C4-2B (cell line): ENCODE measurements around the gene ZBTB40.

Experiments used
- H3K27ac ChIP-seq: fragments of 450-650 bp; 2 replicates; pipeline ENCODE4 v1.5.1; 2017
- ZFX ChIP-seq: fragments of 450-650 bp; IDR thresholded peaks from 2 replicates; pipeline ENCODE4 v1.6.1; 2017
- TF ChIP-seq, protein P1 (sequence below): fragments of 450-650 bp; conservative IDR thresholded peaks from 2 replicates; pipeline ENCODE4 v1.5.1; 2017; ENCODE audit warnings: mild to moderate bottlenecking

The ZBTB40 gene

GRCh38 chr1:22518379-22518778 is 66.7 kb downstream of the ZBTB40 start:
- H3K27ac ChIP-seq: no peak overlapping the region
- TF ChIP-seq ZFX: no peak
- TF ChIP-seq, protein P1, sequence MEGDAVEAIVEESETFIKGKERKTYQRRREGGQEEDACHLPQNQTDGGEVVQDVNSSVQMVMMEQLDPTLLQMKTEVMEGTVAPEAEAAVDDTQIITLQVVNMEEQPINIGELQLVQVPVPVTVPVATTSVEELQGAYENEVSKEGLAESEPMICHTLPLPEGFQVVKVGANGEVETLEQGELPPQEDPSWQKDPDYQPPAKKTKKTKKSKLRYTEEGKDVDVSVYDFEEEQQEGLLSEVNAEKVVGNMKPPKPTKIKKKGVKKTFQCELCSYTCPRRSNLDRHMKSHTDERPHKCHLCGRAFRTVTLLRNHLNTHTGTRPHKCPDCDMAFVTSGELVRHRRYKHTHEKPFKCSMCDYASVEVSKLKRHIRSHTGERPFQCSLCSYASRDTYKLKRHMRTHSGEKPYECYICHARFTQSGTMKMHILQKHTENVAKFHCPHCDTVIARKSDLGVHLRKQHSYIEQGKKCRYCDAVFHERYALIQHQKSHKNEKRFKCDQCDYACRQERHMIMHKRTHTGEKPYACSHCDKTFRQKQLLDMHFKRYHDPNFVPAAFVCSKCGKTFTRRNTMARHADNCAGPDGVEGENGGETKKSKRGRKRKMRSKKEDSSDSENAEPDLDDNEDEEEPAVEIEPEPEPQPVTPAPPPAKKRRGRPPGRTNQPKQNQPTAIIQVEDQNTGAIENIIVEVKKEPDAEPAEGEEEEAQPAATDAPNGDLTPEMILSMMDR: no peak

- no peak overlapping the region for H3K27ac ChIP-seq
- TF ChIP-seq, protein P1: no peak
- no peak for TF ChIP-seq ZFX
Measured at GRCh38 chr1:22520871-22521270, 69.2 kb downstream of the ZBTB40 start.

GRCh38 chr1:22521692-22522091 is 70.0 kb downstream of the ZBTB40 start:
- no peak for TF ChIP-seq ZFX
- TF ChIP-seq, protein P1: no peak
- H3K27ac ChIP-seq: no peak overlapping the region

DNA sequence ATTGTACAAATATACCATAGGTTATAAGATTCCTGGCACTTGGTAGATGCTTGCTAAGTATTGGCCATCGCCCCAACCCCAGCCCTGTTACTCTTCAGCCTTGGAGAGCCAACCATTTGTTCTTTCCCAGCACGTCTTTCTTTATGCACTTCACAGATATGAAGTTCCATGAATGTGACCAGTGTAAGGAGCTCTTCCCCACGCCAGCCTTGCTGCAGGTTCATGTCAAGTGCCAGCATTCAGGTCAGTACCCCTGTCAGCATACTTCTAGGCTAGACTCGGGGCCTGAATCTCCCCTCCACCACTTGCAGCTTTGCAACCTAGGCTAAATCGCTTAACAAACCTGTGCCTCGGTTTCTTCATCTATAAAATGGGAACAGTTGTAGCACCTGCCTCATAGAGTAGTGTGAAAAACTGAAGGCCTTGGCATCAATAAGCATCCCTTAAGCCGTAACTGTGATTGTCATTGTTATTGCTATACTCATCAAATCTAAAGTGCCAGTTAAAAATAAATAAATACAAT is 70.6 kb downstream of the ZBTB40 start:
- H3K27ac ChIP-seq: no peak overlapping the region
- TF ChIP-seq, protein P1: no peak
- no peak for TF ChIP-seq ZFX

DNA sequence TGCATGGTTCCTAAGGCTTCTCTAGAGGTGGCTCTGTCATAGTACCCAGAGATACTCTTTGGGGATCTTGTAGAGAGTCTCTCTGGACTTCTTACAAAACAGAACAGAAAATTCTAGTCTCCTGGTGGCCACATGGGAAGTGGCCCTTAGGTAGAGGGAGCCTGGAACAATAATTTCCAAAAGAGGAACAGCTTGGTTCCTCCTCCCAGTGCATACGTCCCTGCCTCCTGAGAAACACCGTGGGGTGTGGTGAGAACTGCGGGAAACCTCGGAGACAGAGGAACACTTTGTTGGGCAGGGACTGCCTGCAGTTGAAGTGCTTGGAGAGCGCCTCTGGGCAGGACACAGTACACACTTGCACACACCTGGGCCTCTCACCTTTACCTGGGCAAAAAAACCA is 72.8 kb downstream of the ZBTB40 start:
- no peak for TF ChIP-seq ZFX
- TF ChIP-seq, protein P1: no peak
- H3K27ac ChIP-seq: no peak overlapping the region

DNA sequence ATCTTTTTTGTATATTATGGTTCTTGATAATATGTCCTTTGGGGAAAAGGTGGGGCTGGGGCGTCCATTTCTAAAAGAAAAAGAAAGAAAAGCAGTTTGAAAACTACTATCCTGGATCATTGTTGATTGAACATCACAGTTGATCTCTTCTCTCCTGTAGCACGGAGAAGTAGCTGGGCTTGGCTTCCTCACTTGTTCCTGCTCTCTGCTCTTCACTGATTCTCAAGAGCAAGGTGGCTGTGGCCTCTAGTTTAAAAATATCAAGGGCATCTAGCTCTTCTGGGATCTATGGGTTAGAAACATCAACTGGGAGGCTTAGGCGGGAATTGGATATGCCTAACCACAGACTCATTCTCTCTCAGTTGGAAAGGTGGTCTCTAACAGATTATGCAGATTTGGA is 73.6 kb downstream of the ZBTB40 start:
- no peak overlapping the region for H3K27ac ChIP-seq
- TF ChIP-seq, protein P1: no peak
- no peak for TF ChIP-seq ZFX

- TF ChIP-seq, protein P1: no peak
- TF ChIP-seq ZFX: no peak
Measured at GRCh38 chr1:22525646-22526045, 74.0 kb downstream of the ZBTB40 start.

More at GRCh38 chr1:22525646-22526045, 74.0 kb downstream of the ZBTB40 start:
- no peak overlapping the region for H3K27ac ChIP-seq
